ENCODE measurements around the gene SOD2.
"Not testable (repeated sequence)": the region's sequence is repeated elsewhere in the genome, so short reads cannot be mapped to it uniquely, and the experiment has no call there.

The SOD2 gene

DNA sequence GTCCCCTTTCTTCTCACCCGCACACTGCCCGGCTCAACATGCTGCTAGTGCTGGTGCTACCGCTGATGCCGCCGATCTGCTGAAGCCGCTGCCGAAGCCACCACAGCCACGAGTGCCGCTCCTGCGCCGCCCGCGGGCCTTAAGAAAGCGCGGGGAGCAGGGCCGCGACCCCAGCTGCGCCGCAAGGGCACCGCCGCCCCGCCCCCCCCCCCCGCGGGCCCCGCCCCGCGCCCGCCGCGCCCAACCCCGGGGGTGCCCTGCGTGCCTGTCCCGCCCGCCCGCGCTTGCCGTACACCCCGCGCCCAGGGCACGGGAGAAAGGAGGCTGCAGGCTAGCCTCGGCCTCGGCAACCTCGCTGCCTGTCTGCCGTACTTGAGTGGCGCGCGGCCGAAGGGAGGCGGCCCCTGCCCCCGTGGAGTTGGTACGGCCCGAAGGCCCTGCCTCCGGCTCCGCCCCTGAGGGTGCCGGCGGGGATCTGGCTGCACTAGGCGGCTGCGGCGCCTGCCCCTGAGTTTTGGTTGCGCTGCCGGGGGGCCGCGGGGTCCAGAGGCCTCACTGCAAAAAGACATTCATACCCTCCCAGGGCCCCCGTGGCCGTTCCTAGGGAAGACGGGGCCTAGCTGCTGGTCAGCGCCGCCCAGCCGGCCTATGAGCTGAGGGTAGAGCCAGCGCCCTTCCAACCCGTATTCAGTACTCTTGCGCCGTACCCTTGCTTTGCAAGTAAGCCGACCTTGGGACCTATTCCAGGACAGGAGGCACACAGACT is at the start of gene SOD2:
SOD2 (minus strand) TSS at position 114 of the 766 bp plus-strand sequence; CDS start at position 40, 74 bp downstream.
- peak; percentile 97 for DNase-seq

DNA sequence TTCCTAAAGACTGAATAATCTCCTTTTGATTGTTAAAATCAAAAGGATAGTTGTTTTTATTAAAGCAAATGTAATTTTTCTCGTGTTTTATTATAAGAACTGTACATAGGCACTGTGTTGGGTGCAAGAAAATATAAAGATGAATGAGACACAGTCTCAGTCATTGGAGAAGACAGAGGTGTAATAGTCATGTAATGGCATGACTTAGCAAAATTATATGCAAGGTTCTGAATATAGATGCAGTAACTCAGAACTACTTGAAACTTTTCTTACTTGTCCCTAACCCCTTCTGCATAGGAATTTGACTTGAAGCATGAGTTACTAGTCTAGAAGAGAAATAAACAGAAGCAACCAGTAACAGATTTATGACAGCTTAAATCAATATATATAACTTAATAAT is 49.1 kb upstream of the SOD2 start:
- DNase-seq = no peak

DNA sequence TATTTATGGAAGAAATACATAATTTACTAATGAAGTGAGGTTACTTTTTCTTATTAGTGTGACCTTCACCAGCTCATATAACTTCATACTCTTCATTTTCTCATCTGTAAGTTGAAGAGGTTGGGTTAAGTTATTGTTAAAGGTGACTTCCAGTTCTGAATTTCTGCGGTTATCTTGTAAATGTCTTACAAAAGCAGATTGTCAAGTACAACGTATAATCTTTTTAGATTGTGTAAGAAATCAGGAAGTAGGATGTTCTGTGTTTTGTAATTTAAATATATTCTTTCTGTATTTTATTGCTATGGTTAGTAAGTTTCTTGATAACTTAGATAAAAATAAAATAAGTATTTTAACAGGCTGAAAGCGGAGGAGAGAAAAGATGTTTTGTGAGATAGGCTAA is 46.3 kb upstream of the SOD2 start:
- no peak for DNase-seq

DNA sequence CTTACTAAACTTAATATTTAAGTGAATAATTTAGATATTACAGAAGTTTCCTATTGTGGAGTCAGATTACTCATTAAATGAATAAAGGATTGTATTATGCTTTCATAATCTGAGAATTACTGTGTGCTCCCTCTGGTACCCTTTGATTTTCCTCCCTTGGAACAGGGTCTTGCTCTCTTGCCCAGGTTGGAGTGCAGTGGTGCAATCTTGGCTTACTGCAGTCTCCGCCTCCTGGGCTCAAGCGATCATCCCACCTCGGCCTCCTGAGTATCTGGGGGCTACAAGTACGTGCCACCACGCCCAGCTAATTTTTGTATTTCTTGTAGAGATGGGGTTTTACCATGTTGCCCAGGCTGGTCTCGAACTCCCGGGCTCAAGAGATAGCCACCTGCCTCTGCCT is 43.9 kb upstream of the SOD2 start:
- DNase-seq = no peak

DNA sequence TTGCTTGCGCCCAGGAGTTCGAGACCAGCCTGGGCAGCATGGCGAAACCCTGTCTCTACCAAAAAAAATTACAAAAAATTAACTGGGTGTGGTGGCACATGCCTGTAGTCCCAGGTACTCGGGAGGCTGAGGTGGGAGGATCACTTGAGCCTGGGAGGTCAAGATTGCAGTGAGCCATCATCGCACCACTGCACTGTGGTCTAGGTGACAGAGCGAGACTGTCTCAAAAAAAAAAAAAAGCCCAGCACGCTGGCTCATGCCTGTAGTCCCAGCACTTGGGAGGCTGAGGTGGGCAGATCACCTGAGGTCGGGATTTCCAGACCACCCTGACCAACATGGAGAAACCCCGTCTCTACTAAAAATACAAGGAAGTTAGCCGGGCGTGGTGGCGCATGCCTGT is 40.4 kb upstream of the SOD2 start:
- DNase-seq = not testable (repeated sequence)

DNA sequence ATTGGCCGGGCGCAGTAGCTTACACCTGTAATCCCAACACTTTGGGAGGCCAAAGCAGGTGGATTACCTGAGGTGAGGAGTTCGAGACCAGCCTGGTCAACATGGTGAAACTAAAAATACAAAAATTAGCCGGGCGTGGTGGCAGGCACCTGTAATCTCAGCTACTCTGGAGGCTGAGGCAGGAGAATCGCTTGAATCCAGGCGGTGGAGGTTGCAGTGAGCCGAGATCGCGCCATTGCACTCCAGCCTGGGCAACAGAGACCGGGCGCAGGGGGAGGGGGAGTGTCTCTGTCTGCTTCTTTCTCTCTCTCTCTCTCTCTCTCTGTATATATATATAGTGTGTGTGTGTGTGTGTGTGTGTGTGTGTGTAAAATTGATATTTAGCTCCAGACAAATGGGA is 39.5 kb upstream of the SOD2 start:
- DNase-seq = not testable (repeated sequence)

DNA sequence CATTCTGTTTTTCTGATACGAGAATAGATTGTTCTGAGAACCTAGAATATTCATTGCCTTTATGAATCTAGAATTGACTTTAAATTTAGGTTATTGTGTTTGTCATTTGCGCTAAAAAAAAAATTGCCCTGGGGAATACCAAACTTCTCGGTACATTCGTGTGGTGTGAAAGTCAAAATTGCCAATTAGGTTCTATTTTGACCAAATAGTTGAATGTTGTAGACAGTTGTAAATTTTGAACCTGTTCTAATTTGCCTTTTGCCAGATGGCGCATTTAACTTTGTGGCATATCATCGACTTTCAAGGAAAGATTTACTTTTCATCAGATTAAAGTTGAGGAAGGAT is 37.3 kb upstream of the SOD2 start:
- no peak for DNase-seq

DNA sequence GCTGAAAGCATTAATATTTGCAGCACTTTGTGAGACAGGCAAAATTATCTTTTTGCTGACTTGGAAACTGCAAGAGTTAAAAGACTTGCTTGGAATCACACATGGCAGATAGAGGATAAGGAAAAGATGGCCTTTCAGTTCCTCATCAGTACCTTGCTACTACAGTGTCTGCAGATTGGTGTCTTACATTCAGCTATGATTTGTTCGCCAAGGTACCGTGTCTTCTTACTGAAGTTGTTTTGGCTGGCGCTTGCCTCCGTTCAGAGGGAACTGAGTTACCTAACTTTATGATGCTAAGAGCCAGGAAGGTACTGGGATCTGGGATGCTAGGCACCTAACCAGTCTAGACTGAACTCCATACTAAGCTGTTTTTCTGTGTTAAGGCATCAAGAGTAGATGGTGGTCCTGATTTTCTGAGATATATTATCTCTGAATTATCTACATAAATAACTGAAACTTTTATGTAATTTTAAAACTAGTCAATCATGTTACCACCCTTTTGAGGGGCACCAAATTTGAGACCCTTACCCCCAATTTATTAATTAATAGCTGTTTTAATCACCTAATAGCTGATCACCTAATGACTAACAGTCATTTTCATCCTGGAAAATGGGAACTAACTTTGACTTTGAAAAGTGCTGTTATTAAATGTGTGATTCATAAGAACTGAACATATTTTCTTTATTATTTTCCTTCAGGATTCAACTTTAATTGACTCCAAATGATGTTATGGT is 36.7 kb upstream of the SOD2 start:
- DNase-seq = no peak

DNA sequence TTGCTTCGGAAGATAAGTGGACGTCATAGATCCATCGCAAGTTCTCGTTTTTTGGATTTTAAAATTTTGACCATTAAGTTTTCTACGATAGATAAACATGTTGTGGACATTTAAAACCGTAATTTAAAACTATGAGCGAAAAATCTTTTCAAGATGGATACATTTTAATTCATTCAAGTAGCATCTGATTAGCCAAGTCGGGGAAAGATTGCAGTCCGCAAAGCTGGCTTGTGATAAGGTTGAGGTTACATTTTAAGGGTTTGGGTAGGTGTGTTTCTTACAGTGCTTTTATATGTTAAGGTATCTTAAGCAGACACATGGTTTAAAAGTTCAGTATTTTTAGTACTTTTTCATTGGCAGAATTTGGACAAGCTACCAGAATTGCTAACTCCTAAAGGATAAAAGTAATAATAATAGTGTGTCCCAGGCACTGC is 35.5 kb upstream of the SOD2 start:
- no peak for DNase-seq

DNA sequence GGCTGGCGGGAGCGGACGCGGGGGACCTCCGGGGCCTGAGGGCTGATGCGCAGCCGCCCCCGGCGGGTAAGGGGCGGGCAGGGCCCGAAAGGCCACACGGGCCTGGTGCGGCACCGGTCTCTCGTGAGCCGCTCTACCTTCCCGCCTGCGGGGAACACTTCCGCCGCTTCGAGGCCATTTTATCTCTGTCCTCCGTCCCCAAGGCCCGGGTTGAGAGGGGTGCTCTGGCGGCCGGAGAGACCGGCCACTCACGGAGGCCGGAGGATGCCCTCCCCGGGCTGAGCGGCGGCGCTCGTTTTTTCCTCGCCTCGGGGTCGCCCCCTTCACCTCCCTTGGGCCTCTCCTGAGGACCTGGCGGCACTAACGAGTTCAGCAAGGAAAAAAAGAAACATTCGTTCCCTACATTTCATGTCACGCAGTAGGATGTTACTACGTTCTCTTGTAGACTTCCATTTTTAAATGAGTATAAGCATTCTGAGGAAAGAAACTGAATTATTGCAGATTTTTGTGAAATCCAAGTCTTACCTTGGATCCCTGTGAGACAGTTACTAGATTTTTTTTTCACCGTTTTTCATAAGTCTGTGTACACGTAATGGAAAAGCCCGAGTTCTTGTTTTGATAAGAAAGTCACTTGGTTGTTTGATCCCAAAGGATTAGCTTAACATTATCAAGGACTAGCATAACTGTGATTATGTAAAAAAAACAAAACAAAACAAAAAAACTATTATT is 34.8 kb upstream of the SOD2 start:
- DNase-seq = peak; percentile 87

DNA sequence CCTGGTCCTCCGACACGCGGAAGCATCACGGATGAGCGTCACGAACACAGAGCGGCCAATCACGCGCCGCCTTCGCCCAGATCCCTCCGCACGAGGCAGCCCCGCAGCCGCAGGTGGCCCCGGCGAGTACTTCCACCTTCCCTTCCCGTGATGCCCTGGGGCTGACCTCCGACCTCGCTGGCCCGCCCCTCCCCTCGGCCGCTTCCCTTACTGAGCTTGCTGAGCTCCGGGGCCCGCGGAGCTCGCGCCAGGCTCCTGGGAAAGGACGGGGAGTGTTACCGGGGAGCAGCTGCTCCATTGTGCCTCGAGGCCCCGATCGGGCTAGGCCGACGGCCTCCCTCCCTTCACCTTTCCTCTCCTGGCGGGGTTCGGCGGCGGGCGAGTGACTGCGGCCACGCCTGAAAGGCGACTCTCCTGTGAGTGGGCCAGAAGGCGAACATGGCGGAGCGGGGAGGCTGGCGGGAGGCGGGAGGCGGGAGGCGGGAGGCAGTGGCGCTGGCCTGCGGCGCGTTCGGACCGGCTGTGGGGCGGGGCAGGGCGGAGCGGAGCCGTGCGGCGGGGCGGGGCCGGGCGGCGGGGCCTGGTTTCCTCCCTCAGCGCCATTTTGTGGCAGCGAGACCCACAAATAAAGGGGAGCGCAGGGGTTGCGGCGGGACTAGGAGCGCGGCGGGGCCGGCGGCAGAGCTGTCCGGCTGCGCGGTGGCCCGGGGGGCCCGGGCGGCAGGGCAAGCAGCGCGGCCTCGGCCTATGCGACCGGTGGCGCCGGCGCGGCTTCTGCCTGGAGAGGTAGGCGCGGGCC is 34.1 kb upstream of the SOD2 start, which contains the start of gene WTAP:
WTAP (plus strand) TSS at position 589 of the 799 bp plus-strand sequence. CDS start 8,760 bp downstream, outside the sequence.
- DNase-seq = peak; percentile 99

DNA sequence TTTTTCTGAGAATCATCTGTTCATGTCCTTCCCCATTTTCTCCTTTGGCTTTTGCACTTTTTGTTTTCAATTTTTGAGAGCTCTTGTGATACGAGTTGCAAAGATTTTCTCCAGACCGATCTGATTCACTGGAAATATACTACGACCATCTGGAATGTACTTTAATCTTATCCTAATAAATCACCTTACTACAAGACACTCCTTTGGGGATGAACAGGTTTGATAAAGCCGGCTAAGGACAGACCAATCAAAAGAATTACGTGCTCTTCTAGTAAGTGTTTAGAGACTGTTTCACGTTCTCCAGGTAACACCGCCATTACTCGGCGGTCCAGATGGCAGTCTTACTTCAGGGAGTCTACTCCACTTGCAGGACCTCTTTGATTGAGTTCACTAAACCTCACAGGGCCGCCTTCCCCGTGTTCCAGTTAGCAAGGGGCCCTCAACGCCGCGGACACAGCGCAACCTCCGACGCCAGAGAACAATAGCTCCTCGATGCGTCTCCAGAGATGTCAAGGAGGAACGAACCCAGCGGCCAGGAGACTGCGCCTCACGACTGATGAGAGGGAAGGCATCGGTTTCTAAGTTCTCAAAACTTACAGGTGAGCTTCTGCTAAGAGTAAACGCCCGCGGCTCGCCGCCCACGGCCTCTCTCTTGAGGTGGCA is 33.3 kb upstream of the SOD2 start:
- no peak for DNase-seq

DNA sequence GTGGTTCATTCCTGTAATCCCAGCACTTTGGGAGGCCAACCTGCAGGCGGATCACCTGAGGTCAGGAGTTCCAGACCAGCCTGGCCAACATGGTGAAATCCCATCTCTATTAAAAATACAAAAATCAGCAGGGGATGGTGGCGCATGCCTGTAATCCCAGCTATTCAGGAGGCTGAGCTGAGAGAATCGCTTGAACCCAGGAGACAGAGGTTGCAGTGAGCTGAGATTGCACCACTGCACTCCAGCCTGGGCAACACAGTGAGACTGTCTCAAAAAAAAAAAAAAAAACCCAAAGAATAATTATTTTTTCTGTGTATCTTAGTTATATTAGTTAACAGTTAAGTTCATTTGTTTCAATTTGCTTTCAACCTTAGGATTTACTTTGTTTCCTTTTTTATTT is 32.2 kb upstream of the SOD2 start:
- not testable (repeated sequence) for DNase-seq

DNA sequence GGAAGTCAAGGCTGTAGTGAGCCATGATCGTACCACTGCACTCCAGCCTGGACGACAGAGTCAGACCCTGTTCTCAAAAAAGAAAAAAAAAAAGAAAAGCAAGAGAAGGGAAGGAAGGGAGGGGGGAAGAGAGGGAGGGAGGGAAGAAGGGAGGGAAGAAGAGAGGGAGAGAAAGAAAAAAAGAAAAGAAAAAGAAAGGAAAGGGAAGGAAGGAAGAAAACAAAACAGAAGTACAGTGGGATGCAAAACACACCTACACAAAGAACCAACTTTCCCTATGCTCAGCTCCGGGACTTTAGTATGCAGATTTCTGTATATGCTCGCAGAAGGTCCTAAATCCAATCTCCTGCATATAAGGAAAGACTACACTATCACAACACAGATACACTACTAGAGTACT is 31.7 kb upstream of the SOD2 start:
- DNase-seq = no peak

DNA sequence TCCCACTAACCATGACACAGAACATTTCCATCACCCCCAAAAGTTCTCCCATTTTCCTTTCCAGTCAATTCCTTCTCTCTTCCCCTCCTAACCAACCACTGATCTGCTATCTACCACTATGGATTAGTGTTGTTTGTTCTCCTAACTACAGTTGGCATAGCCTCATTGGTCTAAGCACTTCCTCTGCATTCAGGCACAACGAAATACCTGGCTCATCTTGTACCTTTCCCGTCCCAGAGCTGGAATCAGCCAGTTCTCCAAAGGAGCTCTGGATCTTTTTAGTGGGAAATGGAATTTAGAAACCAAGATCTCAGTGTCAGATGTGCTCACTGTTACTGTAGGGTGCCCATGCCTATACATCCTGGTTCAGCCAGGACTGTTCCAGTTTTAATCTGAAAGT is 30.2 kb upstream of the SOD2 start:
- no peak for DNase-seq

DNA sequence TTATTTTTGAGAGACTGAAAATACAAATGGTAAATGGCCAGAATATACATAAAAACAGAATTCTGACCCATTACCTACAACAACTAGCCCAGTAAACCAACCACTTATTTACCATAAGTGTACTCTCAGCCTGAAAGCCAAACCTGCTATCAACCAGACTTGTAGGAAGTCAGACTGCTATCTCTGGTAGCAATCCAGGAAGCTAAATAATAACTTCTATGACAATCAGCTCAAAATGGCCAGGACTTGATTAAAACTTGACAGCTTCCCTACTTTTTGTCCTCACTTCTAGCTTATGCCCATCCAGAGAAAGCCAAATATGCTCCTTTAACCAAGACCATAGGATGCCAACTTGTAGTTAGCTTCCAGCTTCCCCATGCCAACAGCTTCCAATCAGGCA is 29.6 kb upstream of the SOD2 start:
- DNase-seq = no peak

DNA sequence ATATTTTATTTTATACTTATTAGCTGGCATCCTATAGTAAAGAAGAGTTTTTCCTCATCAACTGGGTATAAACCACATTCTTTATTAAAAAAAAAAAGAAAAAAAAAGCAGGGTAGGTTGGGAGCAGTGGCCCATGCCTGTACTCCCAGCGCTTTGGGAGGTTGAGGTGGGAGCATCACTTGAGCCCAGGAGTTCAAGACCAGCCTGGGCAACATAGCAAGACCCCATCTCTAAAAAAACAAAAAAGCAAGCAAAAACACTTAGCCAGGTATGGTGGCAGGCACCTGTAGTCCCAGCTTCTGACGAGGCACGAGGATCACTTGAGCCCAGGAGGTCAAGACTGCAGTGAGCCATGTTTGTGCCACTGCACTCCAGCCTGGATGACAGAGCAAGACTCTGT is 28.9 kb upstream of the SOD2 start:
- not testable (repeated sequence) for DNase-seq

DNA sequence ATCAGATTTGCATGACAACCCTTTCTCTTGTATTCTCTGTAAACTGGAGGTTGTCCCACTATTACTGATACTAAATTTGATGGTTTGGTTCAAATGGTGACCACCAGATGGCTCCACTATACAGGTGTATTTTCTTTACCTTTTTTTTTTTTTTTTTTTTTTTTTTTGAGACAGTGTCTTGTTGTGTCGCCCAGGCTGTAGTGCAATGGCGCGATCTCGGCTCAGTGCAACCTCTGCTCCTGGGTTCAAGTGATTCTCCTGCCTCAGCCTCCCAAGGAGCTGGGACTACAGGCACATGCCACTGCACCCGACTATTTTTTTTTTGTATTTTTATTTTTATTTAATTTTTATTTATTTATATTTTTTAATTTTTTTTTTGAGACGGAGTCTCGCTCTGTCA is 27.7 kb upstream of the SOD2 start:
- DNase-seq = no peak

DNA sequence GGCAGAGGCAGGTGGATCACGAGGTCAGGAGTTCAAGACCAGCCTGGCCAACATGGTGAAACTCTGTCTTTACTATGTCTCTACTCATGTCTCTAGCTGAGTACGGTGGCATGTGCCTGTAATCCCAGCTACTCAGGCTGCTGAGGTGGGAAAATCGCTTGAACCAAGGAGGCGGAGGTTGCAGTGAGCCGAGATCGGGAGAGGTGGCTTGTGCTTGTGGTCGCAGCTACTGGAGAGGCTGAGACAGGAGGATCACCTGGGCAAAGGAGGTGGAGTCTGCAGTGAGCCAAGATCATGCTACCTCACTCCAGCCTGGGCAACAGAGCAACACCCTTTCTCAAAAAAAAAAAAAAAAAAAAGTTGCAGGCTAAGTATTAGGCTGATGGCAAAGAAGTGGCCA is 26.2 kb upstream of the SOD2 start:
- DNase-seq = no peak

DNA sequence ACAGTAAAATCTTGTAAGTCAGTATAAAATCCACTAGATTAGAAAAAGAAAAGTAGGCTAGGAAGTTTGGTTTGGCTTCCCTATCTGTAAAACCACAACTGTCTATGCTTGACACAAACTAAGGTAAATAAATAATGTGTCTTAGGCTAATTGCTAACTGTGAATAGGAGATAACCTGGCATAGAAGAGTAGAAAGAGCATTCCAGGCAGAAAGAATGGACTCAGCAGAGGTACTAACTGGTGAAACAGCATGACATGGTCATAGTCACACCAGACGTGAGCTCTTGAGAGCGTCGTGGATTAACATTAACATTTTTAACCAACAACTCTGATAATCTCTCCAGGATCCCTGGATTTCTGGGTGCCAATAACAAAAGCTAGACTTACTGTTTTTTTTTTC is 25.6 kb upstream of the SOD2 start:
- no peak for DNase-seq

DNA sequence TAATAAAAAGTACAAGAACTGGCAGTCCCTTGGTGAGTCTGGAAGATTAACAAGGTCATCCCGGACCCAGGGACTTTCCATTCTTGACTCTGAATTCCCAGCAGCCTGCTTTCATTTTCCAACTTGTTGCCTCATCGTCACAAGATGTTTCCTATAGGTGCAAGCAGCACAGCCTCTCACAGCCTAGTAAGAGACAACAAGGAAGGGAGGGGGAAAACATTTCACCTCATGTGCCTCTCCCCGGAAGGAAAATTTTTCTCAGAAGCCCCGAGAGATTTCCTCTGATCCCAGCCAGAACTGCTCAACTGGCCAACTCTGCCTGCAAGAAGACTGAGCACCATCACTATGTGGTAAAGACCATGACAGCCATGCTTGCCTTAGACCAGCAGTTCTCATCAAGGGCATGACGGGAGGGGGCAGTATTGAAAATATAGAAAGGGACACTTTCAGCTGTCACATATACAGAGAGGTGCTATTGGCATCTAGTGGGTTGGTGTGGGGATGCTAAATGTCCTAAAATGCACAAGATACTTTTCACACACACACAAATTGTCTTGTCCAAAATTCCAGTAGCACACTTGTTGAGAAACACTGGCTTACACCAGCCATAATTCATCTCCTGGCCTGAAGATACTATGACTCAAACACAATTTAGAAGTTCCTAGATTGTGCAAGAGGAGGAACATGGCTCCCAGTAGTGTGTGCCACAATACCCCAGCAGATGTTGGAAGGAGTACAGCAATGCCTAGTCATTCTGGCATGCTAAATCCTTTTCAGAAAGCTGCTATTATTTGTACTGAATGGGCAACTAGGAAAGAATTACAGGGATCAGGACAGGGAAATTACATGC is 23.4 kb upstream of the SOD2 start:
- no peak for DNase-seq
